DMS79 (cell line): Measurements from ENCODE around the gene AKT3.

ENCODE experiments used
- DNase-seq: peaks from one replicate; lab custom pipeline; 2025; lab: John Stamatoyannopoulos, UW

AKT3 gene

DNA sequence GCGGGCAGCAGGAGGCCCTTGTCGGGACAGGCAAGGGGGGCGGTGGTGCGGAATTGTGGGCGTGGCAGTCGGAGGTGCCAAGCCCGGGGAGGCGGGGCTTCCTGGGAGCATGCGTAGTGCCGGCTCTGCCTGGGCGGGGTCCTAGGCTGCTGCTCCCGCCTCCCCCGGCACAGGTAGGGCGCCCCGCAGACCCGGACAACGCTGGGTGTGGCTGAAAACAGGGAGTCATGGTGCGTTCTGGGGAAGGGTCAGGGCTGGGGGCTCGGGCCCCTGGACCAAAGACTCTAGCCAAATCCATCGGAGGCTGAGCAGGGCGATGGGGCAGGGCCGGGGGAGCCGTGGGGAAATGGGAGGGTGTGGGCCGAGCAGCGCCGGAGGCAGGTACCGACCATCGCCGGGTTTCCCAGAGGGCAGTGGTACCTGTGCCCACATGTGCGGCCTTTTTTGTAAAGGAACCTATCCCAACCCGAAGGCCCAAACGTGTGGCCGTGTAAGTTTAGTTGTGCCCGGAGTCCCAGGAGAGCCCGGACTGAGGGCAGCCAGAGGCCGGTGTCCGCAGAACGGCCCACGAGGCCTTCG lies 362.3 kb downstream of the AKT3 start:
- no peak for DNase-seq

DNA sequence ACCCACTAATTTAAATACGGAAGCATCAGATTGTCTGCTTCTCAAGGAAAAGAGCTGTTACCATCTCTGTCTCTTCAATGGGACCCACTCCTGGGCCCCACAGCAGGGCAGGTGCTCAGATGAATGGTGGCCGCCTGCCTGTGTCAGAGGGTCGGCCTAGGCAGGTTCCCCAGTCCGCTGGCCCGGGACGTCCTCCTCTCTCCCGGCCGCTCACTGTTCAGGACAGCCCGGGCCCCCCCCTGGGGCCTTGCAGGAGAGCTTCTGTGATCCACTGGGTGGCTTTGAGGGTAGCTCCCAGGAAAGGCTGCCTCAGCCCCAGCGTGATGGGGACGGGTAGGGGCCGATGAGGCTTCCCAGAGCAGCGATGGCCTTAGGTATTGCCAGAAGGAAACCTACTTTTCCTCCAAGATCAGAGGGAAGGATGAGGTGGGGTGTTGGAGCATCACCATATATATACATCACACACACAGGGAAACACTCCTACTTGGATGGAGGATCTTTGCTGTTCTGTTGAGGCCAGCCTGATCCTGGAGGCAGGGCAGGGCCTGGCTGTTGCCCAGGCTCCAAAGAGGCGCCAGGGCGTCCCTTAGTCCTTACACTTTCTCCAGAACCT lies 362.9 kb downstream of the AKT3 start:
- DNase-seq = no peak

DNA sequence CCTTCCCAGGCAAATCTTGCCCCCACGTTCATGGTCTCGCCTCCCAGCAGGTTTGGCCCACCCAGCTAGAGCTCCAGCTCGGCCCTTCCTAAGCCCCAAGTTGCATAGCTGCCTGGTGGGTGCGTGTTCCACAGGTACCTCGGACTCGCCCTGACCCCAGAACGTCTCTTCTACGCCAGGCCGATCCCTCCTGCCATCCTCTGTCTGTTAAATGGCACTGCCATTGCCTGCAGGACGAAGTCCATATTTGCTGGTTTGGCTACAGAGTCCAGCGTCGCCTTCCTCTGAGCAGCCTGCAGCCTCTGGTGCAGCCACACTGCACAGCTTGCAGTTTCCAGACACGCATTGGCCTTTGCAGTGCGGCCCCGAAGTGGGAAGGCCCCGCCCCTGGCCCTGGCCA lies 366.1 kb downstream of the AKT3 start:
- DNase-seq = no peak

DNA sequence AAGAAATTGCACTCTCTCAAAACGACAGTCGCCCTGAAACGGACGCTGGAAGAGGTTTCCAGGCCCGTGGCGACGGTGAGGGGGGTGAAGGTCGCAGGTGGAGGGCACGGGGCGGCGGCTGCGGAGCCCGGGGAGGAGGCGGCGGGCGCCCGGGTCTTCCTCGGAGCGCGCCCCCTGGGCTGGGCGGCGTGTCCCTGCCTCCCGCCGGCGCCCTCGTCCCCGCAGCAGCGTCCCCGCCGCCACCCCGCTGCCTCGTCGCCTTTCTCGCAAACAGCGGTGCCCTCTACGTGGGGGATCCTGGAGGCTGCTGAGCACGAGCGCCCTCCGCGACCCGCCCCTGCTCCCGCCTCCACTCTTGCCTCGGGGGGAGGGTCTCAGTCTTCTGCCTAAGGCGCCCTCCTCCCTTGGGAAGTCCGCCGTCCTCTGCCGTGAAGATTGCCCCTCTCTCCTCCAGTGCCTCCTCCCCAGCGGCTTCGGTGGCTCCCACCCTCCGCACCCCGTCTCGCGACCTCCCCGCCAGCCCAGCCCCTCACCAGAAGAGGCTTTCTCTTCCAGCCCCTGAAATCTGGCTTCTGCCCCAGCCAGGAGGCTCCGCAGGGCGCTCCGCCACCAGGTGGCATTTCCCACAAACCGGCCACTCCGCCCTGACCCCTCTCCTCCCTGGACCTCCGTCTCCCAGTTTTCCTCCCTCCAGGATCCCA lies 366.8 kb downstream of the AKT3 start:
- DNase-seq = no peak

DNA sequence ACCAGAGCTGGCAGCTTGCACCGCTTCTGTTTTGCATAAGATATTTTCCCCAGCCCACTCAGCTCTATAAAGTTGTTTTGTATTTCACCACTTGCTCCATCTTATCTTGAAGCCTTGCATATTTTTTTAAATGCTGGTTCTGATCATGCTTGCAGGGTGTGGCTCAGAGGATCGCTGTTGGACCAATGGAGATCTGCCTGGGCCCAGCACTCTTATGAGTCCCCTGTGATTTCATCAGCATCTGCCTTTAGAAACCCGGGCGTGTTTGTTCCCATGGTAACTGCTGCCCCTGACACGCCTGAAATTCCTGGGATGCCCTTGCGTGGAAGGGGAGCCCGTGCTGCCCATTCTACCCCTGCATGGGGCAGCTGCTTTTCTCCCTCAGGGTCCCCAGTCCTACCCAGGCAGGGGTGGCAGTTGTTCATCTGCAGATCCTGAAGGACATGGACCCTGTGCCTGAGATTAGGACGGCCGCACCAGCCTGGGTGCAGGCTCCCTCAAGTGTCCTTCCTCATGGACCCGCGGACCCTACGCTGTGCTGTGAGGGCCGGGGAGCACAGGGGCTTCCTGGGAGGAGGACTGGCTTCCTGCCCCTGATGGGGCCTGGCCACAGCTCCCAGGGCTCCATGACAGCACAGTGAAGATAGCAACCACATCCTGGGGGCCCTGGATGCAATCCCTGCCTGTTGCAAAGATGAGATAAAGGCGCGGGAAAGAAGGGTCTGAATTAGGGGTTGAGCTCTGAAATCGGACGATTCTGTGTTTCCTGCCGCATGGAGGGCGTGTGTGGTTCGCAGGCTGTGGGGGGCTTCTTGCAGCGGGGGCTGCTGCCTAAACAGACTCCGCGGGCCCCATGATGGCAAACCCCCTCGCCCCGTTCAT lies 367.7 kb downstream of the AKT3 start:
- no peak for DNase-seq

DNA sequence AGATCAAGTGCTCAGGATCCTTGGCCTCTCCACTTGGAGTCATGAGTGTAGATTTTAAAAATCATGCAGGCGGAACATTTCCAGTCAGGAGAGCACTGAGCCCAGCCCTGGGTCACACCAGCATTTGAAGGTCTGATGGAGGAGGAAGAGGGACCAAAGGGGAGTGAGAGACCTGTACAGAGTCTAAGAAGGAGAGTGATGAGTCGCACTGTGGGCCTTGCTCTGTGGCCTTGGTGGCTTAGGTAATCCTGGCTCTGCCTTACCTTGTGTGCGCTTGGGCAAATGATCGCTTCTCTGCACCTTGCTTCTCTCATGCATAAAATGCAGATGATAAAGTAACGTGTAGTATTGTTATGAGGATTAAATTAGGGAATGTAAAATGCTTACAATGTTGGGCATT lies 368.9 kb downstream of the AKT3 start:
- no peak for DNase-seq

DNA sequence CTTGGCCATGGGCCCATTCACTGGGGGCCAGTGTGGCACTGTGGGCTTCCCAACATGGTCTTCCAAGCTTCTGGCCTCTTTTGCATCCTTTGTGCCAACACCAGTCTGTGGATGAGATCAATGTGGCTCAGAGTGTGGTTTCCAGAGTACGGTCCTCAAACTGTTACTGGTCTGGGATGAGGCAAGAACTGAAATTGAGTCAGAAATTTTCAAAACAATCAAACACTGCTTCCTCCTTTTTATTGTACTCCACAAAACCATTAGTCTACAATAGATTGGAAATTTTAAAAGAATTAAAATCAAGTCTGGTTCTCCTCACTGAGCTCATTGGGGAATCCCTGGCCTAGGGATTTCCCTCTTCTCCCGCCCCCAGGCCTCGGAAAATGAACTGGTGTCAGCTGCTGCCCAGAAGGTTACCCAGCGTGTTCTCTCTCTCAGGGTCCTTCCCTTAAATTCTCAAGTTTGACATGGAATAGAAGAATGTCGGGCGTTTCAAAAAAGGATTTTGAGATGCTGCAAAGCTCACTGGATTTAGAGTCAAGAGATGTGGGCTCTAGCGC lies 372.2 kb downstream of the AKT3 start:
- DNase-seq = no peak

DNA sequence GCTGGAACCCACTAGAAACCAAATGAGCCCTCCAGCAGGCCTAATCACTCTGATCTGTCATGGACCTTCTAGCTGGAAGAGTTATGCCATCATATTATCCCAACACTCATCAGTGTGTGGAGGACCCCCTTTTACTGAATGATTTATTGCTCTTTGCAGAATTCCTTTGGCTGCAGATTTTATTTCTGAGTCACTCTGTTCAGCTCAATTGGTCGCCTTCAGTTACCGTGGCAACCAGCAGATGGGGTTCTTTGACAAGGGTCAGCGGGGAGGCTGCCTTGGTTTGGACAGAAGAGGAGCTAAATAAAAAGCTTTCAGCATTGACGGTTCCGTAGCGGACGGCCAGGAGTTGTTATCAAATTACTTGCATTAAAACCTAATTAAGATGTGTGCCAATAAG lies 374.1 kb downstream of the AKT3 start:
- no peak for DNase-seq

DNA sequence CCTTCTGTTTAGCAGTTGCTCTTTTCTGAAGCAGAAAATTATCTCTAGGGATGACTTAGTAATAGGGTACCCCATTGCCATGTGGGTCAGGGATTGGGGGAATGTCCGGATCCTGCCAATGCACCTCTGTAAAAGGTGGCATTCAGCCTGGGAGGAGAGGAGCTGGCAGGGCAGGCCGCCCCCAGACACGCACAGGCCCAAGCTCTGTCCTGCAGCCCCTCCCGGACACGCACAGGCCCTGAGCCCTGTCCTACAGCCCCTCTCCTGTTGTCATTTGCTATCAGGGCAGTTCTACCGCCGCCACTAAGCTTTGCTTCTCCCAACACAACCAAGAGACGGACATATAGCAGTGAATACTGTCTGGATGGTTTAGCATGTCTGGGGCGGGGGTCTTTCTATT lies 375.1 kb downstream of the AKT3 start:
- DNase-seq = no peak

DNA sequence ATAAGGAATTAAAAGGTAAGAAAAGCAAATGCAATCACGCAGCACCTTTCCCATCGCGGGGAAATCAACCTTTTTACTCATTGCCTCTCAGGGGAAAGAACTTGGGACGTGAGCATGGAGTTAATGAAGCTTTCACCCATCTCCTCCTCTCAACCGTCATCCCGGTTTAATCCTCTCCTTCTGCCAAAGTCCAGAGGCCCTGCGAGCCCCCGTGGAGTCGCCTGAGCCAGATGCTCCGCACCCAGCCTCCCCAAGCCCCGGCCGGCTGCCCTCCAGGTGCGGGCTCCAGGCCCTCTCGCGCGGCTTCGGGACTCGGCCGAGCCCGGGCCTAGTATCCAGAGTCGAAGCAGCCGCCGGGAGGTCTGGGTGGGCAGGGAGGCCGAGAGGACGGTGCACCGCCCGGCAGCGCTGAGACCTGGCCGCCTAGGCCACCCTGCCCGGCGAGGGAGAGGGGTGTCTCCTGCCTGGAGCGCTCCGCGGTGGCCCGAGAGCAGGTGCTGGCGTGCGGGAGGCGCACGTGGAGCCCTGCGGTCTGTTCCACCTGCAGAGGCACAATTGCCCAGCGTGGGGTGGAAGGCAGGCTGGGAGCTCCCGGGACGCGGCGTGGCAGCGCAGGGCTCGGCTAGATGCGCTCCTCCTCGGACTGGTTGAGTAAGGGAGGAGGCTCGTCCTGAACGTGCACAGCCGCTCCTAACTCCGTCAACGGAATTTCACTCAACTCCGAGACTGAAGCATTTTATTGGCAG lies 375.7 kb downstream of the AKT3 start:
- DNase-seq = no peak

DNA sequence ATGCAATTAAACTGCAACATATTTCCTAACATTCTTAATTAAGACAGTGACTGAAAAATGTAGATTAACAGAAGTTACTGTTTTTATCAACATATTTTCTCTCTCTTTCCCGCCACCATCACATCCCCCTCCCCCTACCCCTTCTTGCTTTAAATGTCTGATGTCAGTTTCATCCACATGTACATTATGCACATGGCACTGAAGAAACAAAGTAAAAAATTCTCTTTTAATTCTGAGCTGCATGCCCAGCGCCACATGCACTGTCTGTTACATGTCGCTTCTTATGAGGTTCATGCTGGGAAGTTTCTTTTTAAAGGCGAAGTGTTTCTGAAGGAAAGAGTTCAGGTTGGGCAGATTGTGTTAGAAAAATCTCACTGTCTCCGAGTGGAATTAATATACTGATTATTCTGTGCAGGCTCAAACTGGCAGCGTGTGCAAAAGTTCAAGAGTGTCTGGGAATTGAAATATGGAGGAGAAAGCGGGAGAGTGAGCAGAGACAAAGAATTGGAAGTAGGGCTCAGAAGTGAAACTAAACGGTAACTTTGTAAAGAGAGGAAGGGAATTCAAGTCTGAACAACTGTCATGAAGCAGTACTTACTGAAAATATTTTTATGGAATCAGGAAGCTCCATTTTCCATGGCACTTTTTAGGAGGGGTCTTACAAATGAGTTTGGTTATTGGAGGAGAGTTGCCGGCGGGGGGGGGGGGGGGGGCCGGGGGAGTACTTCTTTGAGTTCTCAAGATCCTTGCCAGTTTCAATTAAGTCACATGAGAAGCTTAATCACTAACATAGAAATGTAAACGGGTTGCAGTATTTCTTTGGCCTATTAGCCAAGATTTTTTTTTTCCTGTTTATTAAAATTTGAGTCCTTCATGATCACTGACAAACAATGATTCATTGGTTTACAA lies 376.6 kb downstream of the AKT3 start:
- no peak for DNase-seq

DNA sequence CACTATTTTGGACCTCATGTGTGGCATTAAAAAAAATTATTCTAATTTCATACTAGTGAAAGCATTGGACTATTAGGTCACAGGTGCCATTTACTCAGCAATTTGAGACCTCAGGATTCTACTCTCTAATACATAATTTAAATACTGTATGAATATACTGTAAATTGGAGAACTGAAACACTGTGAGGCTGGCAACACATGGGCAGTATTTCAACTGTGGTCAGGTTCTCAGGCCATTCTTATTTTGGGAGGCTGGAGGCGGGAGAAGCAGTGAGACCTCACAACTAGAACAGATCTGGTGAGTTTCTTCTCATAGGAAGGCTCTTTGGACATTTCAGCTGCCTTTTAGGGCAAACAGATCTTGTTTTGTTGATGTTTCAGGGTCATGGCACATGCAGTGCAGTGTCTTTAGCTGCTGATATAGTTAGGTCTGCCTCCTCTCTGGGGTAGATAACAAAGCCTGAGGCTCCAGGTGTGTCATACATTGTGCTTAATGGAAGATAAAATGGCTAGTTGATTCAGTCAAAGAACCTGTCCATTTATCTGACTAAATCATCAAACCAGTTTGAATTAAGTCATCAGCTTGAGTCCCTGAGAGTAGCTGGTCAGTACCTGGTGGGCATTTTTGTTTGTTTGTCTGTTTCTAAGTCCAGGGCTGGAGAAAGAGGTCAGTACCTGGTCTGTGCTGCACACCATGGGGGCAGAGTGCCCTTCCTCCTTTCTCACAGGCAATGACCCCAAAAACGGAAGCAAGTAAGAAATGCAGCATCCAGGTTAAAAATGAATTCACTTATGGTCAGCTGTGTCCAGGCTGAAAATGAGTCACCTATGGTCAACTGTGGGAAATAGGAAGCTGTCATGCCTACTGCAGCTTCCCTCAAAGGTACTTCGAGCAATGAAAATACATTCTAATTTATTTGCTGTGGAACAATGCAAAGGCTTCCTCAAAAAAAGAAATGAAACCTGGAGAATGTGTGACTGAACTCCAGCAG lies 378.0 kb downstream of the AKT3 start:
- no peak for DNase-seq

DNA sequence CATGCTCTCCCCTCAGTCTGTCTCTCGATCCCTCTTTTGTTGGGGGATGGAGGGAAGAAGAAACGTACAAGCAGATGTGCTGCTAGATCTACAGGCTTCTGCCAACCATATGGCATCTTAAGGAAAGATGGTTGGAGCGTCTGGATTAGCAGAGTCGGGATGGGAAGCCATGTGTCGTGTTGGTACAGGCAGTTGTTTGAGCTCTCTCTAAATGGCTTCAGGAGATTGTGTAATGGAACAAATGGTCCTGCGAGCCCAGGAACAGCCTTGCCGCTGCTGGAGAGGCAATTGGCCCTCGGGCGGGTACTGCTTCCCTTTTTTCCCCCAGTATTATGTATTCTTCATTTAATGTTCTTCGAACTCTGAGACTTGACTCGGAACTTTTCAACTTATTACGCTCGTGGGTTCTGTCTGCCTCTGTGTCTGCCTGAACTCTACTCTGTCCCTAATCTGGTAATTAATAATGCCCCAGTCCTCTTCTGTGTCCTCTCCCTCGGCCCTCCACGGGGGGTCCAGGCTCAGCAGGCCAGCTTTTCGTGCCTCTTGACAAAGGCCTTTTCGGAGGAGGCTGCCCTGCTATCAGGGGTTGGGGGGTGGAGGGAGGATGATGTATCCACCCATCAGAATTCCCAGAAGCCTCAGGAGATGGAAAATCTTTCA lies 378.9 kb downstream of the AKT3 start:
- no peak for DNase-seq

DNA sequence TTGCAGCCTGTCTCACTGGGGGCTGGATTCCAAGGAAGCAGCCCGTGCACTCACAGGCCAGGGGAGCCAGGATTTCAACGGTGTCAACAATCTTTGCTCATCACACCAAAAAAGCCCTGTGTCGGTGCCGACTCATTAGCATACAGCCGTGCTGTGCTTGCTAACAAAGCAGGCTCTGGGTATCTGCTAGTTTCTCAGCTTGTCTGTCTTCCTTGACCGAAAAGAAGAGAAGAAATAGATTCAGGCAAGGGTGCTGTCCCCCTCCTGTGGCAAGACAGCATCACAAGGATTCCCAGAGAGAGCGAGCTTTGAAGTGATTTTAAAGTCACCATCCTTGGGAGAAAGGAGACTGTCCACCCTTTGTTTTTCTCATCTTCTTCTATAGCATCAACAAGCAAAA lies 379.5 kb downstream of the AKT3 start:
- DNase-seq = no peak

DNA sequence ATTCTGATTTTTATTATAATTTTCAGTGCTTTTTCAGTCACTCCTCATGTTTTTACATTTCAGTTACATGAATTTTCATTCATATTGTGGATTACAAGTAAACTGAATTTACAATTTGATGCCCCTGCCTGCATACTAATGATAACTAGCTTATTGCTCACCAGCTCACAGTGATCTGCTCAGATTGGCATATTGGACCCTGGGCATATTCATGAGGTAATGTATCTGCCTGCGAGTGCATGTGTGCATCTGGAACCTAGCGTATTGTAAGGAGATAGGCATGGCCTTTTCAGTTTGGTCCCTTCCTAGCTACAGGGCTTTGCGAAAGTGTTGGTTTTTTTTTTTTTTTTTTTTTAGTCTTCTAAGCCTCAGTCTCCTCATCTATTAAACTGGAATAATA lies 380.5 kb downstream of the AKT3 start:
- no peak for DNase-seq

DNA sequence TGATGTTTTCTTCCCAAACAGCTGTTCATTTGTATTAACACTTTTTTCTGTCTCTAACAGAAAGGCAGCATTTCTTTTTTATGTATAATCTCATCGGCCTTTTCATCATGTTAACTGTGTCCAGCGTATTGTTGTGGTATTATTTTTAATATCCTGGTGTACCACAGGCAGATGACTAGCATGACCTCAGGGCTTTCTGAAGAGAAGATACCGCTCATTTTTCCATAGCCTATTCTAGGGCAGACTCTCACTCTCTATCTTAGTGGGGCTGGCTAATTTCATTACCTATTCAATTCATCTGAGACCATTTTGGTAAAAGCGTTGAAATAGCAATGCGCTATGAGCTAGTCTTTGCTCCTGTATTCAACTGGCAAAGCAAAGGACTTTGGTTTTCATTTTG lies 384.3 kb downstream of the AKT3 start:
- no peak for DNase-seq

DNA sequence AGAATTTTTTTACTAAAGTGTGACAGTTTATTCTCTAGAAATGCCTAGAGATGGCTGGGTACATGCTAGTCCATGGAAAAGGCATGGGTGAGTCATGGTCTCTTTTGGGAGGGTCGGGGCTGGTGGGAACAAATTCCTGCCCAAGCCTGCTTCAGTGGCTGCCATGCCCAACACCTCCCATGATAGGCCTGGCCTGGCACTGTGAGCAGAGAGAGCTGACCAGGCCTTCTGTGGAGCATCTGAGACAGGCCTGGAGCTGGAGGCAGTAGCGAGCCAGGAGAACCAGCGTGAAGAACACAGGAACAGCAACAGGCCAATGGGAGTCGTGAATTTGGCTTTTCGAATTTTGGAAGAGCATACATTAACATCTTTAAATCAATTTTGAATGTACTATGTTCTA lies 385.0 kb downstream of the AKT3 start:
- DNase-seq = no peak

DNA sequence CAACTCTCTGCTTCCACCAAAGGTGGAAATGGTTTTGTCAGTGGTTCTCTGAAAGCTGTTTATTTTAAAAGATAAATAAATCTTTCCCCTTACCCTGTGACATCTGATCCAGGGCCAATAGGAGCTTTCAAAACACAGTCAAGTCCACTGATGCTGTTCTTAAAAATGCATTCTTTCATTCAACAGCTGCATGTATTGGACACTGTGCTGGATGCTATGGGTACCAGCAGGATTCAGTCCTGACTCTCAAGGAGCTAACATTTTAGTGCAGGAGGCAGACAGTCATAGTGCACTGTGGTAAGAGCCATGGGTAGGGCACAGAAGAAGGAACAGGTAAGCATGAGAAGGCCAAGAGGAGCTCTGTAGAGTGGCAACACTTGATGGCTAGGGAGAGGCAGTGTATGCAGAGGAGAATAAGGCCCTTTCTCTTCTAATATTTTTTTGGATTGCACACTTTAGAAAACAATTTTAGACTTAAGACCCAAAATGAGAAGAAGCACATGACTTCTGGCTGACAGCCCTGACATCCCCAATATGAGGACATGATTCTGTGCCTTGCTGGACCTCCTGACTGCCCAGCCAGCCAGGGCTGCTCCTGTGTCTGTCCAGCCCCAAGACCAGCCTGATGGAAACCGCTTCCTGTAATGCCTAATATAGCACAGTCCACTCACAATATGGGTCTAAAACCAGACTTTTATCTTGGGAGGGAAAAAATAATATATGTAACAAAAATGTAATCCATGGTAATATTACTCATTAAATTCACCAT lies 386.9 kb downstream of the AKT3 start:
- DNase-seq = no peak
